COLO668 (cell line): Measurements from ENCODE around the gene PDE7B.

Experiments used
- DNase-seq: peaks from one replicate; lab custom pipeline; 2025; ENCODE audit not compliant: unreplicated experiment; lab: John Stamatoyannopoulos, UW

Gene PDE7B

GRCh38 chr6:135851442-135852271 lies at the start of gene PDE7B:
Gene PDE7B, plus strand, starts transcription at chr6:135851701.
- no peak for DNase-seq

GRCh38 chr6:135801755-135802465 lies 49.6 kb upstream of the PDE7B start:
- DNase-seq = no peak

GRCh38 chr6:135810486-135810885 lies 41.0 kb upstream of the PDE7B start:
- no peak for DNase-seq

- DNase-seq = no peak
Measured at GRCh38 chr6:135811170-135811569, 40.3 kb upstream of the PDE7B start.

- no peak for DNase-seq
Measured at GRCh38 chr6:135811644-135812526, 39.6 kb upstream of the PDE7B start.

- no peak for DNase-seq
Measured at GRCh38 chr6:135813401-135813800, 38.1 kb upstream of the PDE7B start.

- no peak for DNase-seq
Measured at GRCh38 chr6:135814043-135814442, 37.5 kb upstream of the PDE7B start.

GRCh38 chr6:135815216-135815615 lies 36.3 kb upstream of the PDE7B start:
- no peak for DNase-seq

- DNase-seq = no peak
Measured at GRCh38 chr6:135817035-135817434, 34.5 kb upstream of the PDE7B start.

GRCh38 chr6:135819665-135820064 lies 31.8 kb upstream of the PDE7B start:
- no peak for DNase-seq

GRCh38 chr6:135820340-135820739 lies 31.2 kb upstream of the PDE7B start:
- DNase-seq = no peak

- DNase-seq = no peak
Measured at GRCh38 chr6:135823851-135824250, 27.6 kb upstream of the PDE7B start.

GRCh38 chr6:135826236-135826804 lies 25.2 kb upstream of the PDE7B start:
- no peak for DNase-seq

GRCh38 chr6:135828021-135828420 lies 23.5 kb upstream of the PDE7B start:
- DNase-seq = no peak

- no peak for DNase-seq
Measured at GRCh38 chr6:135830452-135830881, 21.0 kb upstream of the PDE7B start.

GRCh38 chr6:135831016-135831415 lies 20.5 kb upstream of the PDE7B start:
- no peak for DNase-seq

GRCh38 chr6:135832166-135832565 lies 19.3 kb upstream of the PDE7B start:
- no peak for DNase-seq

- no peak for DNase-seq
Measured at GRCh38 chr6:135833771-135834170, 17.7 kb upstream of the PDE7B start.

GRCh38 chr6:135837735-135838449 lies 13.6 kb upstream of the PDE7B start:
- DNase-seq = no peak

GRCh38 chr6:135839121-135839520 lies 12.4 kb upstream of the PDE7B start:
- DNase-seq = no peak
